Esophagus squamous epithelium (tissue), 4 donors: ENCODE data around the gene PRUNE2.

Source experiments
- CTCF ChIP-seq, 6 experiments: fragments of 450-650 bp in 4 of 6; fragments of 200-600 bp in 2 of 6; sonication (generic) in 2 of 6; IDR thresholded peaks; one replicate each; pipeline ENCODE4 v1.5.1; 2016 to 2019; ENCODE audit warnings: antibody characterized with exemption in 6 of 6, mild to moderate bottlenecking in 4 of 6, moderate library complexity in 4 of 6
- POLR2A ChIP-seq, 4 donors: fragments of 450-650 bp; IDR thresholded peaks; one replicate each; pipeline ENCODE4 v1.6.1; 2017; ENCODE audit warnings: antibody characterized with exemption in 4 of 4, mild to moderate bottlenecking in 4 of 4, moderate library complexity in 3 of 4

- TF ChIP-seq CTCF (IDR thresholded peaks at IDR 0.05) (no peak), POLR2A (IDR thresholded peaks at IDR 0.05) (no peak)
Observed at GRCh38 chr9:76729980-76730737, 175.8 kb downstream of the PRUNE2 start.
